HepG2 (cell line): Measurements from ENCODE around the gene CLVS2. TPM values are rescaled to one million over a fixed set of nuclear protein-coding genes. Genes with fewer than 3 reads are reported as not detected.

Experiments used
- ATAC-seq: fragments of 200-7000 bp; cut with Tn5 transposase; 3 replicates; pipeline ENCODE4 v1.9.1; 2020; ENCODE audit warnings: mild to moderate bottlenecking, moderate library complexity
- BruUV-seq: library from RNA; stranded (reverse); fragments of 400-500 nt; replicated peaks from 2 replicates; lab custom pipeline; 2021; lab: Mats Ljungman, UMichigan
- CTCF ChIA-PET: fragments of 300-600 bp; formaldehyde crosslinking; extraction: SDS; loops from one replicate; lab custom pipeline; 2021; ENCODE audit warnings: low total read pairs, inconsistent platforms, low intra/inter-chr PET ratio; lab: Yijun Ruan, JAX
- POLR2A ChIA-PET: fragments of 350-600 bp; sonication (Branson Sonifier 250); formaldehyde crosslinking; loops from one replicate; lab custom pipeline; 2020; ENCODE audit warnings: antibody characterized with exemption, inconsistent platforms; lab: Yijun Ruan, JAX
- DNase-seq: peaks from one replicate; pipeline ENCODE4 v3.0.0-alpha.2; 2015; ENCODE audit warnings: low spot score
- FAIRE-seq: peaks from 3 replicates; lab custom pipeline; 2011; peaks lifted over from hg19 to GRCh38; lab: Jason Lieb, UNC
- H2AFZ ChIP-seq: one replicate; pipeline ENCODE4 v1.6.1; 2011; ENCODE audit warnings: low read length, inconsistent platforms
- H3K27ac ChIP-seq: fragments of 300-600 bp; 3 replicates; pipeline ENCODE4 v1.8.0; 2011; ENCODE audit warnings: mixed run types, mild to moderate bottlenecking, mixed read lengths, low read length, inconsistent platforms; ENCODE audit not compliant: insufficient read depth; ENCODE audit errors: extremely low read length
- H3K27me3 ChIP-seq, 2 experiments: fragments of 200-600 bp in 1 of 2; 2 replicates in 1 of 2; 3 replicates in 1 of 2; pipeline versions ENCODE4 v1.6.0 to v1.8.0; 2011; ENCODE audit warnings: low read length in 2 of 2, mild to moderate bottlenecking in 2 of 2, moderate library complexity in 2 of 2, inconsistent platforms in 1 of 2; ENCODE audit not compliant: insufficient read depth in 2 of 2, control insufficient read depth in 1 of 2
- H3K36me3 ChIP-seq, 2 experiments: fragments of 200-600 bp in 1 of 2; replicated peaks in 1 of 2; 2 replicates in 1 of 2; 3 replicates in 1 of 2; pipeline versions ENCODE4 v1.5.1 to v1.8.0; 2011; ENCODE audit warnings: low read length in 2 of 2, inconsistent platforms in 1 of 2; ENCODE audit not compliant: insufficient read depth in 2 of 2, control insufficient read depth in 1 of 2
- H3K4me1 ChIP-seq: 2 replicates; pipeline ENCODE4 v1.5.1; 2012; ENCODE audit warnings: low read length, inconsistent platforms; ENCODE audit not compliant: insufficient read depth
- H3K4me2 ChIP-seq: 2 replicates; pipeline ENCODE4 v1.6.0; 2011; ENCODE audit warnings: low read depth, low read length, inconsistent platforms
- H3K4me3 ChIP-seq, 3 experiments: fragments of 200-600 bp in 1 of 3; sonication (generic), shearing (Covaris generic) in 1 of 3; replicated peaks in 1 of 3; 2 replicates each; pipeline ENCODE4 v1.5.1; 2011 to 2016; ENCODE audit warnings: low read length in 3 of 3, inconsistent platforms in 2 of 3, low read depth in 2 of 3, mild to moderate bottlenecking in 2 of 3, control low read depth in 1 of 3, mixed read lengths in 1 of 3; ENCODE audit not compliant: insufficient read depth in 1 of 3
- H3K79me2 ChIP-seq: one replicate; pipeline ENCODE4 v1.6.1; 2011; ENCODE audit warnings: low read length, inconsistent platforms; ENCODE audit not compliant: insufficient read depth
- H3K9ac ChIP-seq: 2 replicates; pipeline ENCODE4 v1.6.0; 2011; ENCODE audit warnings: mild to moderate bottlenecking, low read depth, low read length, inconsistent platforms; ENCODE audit not compliant: insufficient read depth
- H3K9me3 ChIP-seq: 2 replicates; pipeline ENCODE4 v1.5.1; 2012; ENCODE audit warnings: mild to moderate bottlenecking, low read length
- H4K20me1 ChIP-seq: 2 replicates; pipeline ENCODE4 v1.6.0; 2011; ENCODE audit warnings: inconsistent platforms, mild to moderate bottlenecking, low read length, moderate library complexity; ENCODE audit not compliant: insufficient read depth
- AGO2 ChIP-seq: fragments of 200-400 bp; formaldehyde crosslinking; optimal IDR thresholded peaks from 2 replicates; pipeline ENCODE3; 2017; ENCODE audit warnings: mild to moderate bottlenecking, low read depth, low read length, moderate library complexity
- GTF2F1 ChIP-seq: fragments of 150-350 bp; IDR thresholded peaks from 2 replicates; pipeline ENCODE4 v1.6.1; 2014; ENCODE audit warnings: low read length
- KAT8 ChIP-seq: IDR thresholded peaks from 2 replicates; pipeline ENCODE4 v1.6.1; 2016; ENCODE audit warnings: missing genetic modification reagents, missing compliant biosample characterization
- MXD3 ChIP-seq: IDR thresholded peaks from 2 replicates; pipeline ENCODE4 v1.6.1; 2016; ENCODE audit warnings: mild to moderate bottlenecking, missing biosample characterization, missing genetic modification reagents
- NCOA2 ChIP-seq: sonication (generic); formaldehyde crosslinking; IDR thresholded peaks from 2 replicates; pipeline ENCODE4 v1.8.0; 2022; ENCODE audit warnings: inconsistent platforms
- PRMT3 ChIP-seq: sonication (generic); formaldehyde crosslinking; IDR thresholded peaks from 2 replicates; pipeline ENCODE4 v1.8.1; 2022; ENCODE audit warnings: low read depth, mild to moderate bottlenecking, moderate library complexity, missing genetic modification reagents, borderline replicate concordance
- SMAD3 ChIP-seq: sonication (generic); formaldehyde crosslinking; IDR thresholded peaks from 2 replicates; pipeline ENCODE4 v1.4.0; 2020; ENCODE audit warnings: missing genetic modification reagents
- ZFP90 ChIP-seq: sonication (generic); formaldehyde crosslinking; IDR thresholded peaks from 2 replicates; pipeline ENCODE4 v1.8.0; 2022; ENCODE audit warnings: missing genetic modification reagents, mild to moderate bottlenecking, inconsistent platforms, borderline replicate concordance
- ZNF205 ChIP-seq: IDR thresholded peaks from 2 replicates; pipeline ENCODE4 v1.6.1; 2018; ENCODE audit warnings: missing biosample characterization, missing genetic modification reagents
- ZNF597 ChIP-seq: sonication (generic); formaldehyde crosslinking; IDR thresholded peaks from 2 replicates; pipeline ENCODE4 v1.5.0; 2020; ENCODE audit warnings: missing genetic modification reagents
- ZNF709 ChIP-seq: sonication (generic); formaldehyde crosslinking; IDR thresholded peaks from 2 replicates; pipeline ENCODE4 v1.5.0; 2020; ENCODE audit warnings: mild to moderate bottlenecking, missing genetic modification reagents
- WGBS: methylation state at CpG from one replicate; pipeline ENCODE4 v1.1.6; 2017; ENCODE audit warnings: low lambda C conversion rate; 5-methylcytosine and 5-hydroxymethylcytosine counted together
- in situ Hi-C: cut with HindIII; loops from 2 replicates; pipeline ENCODE4 v1.10.0; 2017; ENCODE audit warnings: low pct_unique_long_range_greater_than_20kb; ENCODE audit not compliant: extremely low pct_ligation_motif_present
- intact Hi-C: fragments of 100-400 bp; cut with micrococcal nuclease; formaldehyde crosslinking; loops from one replicate; pipeline ENCODE4 v1.10.0; 2022; ENCODE audit not compliant: unreplicated experiment
- polyA plus RNA-seq, 8 experiments: library from polyadenylated mRNA; depleted of rRNA in 3 of 8; stranded (reverse) in 7 of 8; unstranded in 1 of 8; fragments of >200 nt; fragmentation: Illumina TruSeq in 4 of 8; extraction: Trizol in 4 of 8; gene quantifications; 2 replicates each; pipeline versions ENCODE4 v1.2.1 to v1.2.3, GENCODE V29; 2011 to 2016; ENCODE audit warnings: low read depth in 4 of 8, missing spikeins in 1 of 8, mixed read lengths in 1 of 8; ENCODE audit not compliant: insufficient read depth in 1 of 8
- total RNA-seq, 5 experiments: library from RNA; depleted of rRNA; stranded (reverse); fragments of >200 nt; fragmentation: Illumina TruSeq; extraction: Trizol; gene quantifications; 2 replicates each; pipeline ENCODE4 v1.2.3, GENCODE V29; 2016; ENCODE audit warnings: low read depth in 1 of 5

The CLVS2 gene
- total and polyA plus RNA-seq, 2 of the 13 experiments (the other 11 are each of a cell fraction or from before 2014, with no cell fraction given) = not detected

- Histone ChIP-seq H3K27me3 (no peaks in the 10 kb centered on the region), H3K9ac (no peak overlapping the region), H3K79me2 (no peaks in the 10 kb centered on the region), H2AFZ (no peak overlapping the region), H4K20me1 (no peaks in the 10 kb centered on the region)
- BruUV-seq = no TSS peak
- intact Hi-C loops = no loop called here
- FAIRE-seq = no peak
- TF ChIP-seq ZNF597 (CRISPR knock-in tag) (no peak), NCOA2 (CRISPR knock-in tag) (no peak), ZFP90 (CRISPR knock-in tag) (no peak), AGO2 (no peak), SMAD3 (CRISPR knock-in tag) (no peak), ZNF709 (no peak), GTF2F1 (no peak), PRMT3 (CRISPR knock-in tag) (no peak), ZNF205 (CRISPR knock-in tag) (no peak), MXD3 (CRISPR knock-in tag) (no peak), KAT8 (CRISPR knock-in tag) (no peak)
- TF ChIP-seq, all 625 proteins: peak for 0
- H3K27ac ChIP-seq = no peak overlapping the region
- H3K9me3 ChIP-seq = peaks cover 18% of the 10 kb centered on the region
- no peak overlapping the region for H3K4me2 ChIP-seq
- in situ Hi-C loops = no loop called here
- H3K4me3 ChIP-seq = no peak overlapping the region
- 10% methylated on average over 4 of the region's 4 CpGs for WGBS
- no peaks in the 10 kb centered on the region for H3K36me3 ChIP-seq
- ChIA-PET CTCF (no interaction called here), POLR2A (no interaction called here)
- ATAC-seq = no peak
- no peaks in the 10 kb centered on the region for H3K4me1 ChIP-seq
- DNase-seq = no peak
These were observed 20.5 kb downstream of the CLVS2 start for GRCh38 chr6:123016431-123017103.
